HG03575 (cell line): Measurements from ENCODE around the gene RNPC3.
"Not testable (repeated sequence)": the region's sequence is repeated elsewhere in the genome, so short reads cannot be mapped to it uniquely, and the experiment has no call there.

Experiments
- ATAC-seq: cut with Tn5 transposase; IDR thresholded peaks from one replicate; pipeline ENCODE4 v1.9.1; 2021; ENCODE audit not compliant: unreplicated experiment, insufficient number of reproducible peaks, low FRiP score; ENCODE audit errors: extremely low read depth

The RNPC3 gene

GRCh38 chr1:103546496-103546895 is 21.0 kb downstream of the RNPC3 start:
- ATAC-seq: no peak

GRCh38 chr1:103547840-103548239 is 22.3 kb downstream of the RNPC3 start:
- no peak for ATAC-seq

- no peak for ATAC-seq
Observed at GRCh38 chr1:103560427-103560826, 34.9 kb downstream of the RNPC3 start.

- ATAC-seq: not testable (repeated sequence)
Observed at GRCh38 chr1:103561124-103561523, 35.6 kb downstream of the RNPC3 start.

GRCh38 chr1:103561643-103562395 is 36.3 kb downstream of the RNPC3 start:
- peak; percentile 51 for ATAC-seq

GRCh38 chr1:103563056-103563455 is 37.6 kb downstream of the RNPC3 start:
- no peak for ATAC-seq

- ATAC-seq: no peak
Observed at GRCh38 chr1:103569493-103569892, 44.0 kb downstream of the RNPC3 start.

GRCh38 chr1:103571289-103571688 is 45.8 kb downstream of the RNPC3 start, which contains the start of gene AMY2B:
Gene AMY2B, plus strand, starts transcription at chr1:103571589. Its CDS starts 14 bp downstream, at chr1:103571603.
- ATAC-seq: not testable (repeated sequence)

- ATAC-seq: no peak
Observed at GRCh38 chr1:103576065-103576464, 50.6 kb downstream of the RNPC3 start.

- ATAC-seq: not testable (repeated sequence)
Observed at GRCh38 chr1:103576784-103577183, 51.3 kb downstream of the RNPC3 start.

GRCh38 chr1:103582464-103582863 is 57.0 kb downstream of the RNPC3 start:
- ATAC-seq: no peak

GRCh38 chr1:103583887-103584286 is 58.4 kb downstream of the RNPC3 start:
- no peak for ATAC-seq

- ATAC-seq: no peak
Observed at GRCh38 chr1:103584537-103584936, 59.0 kb downstream of the RNPC3 start.

GRCh38 chr1:103602740-103603139 is 77.2 kb downstream of the RNPC3 start:
- not testable (repeated sequence) for ATAC-seq
